Subcutaneous adipose tissue (tissue), 4 donors: ENCODE results near the gene RNF149. TPM values are rescaled to one million over a fixed set of nuclear protein-coding genes. Genes with fewer than 3 reads are reported as not detected.

Source experiments
- total RNA-seq, 4 donors: library from RNA; depleted of rRNA; stranded (reverse); fragments of >200 nt; gene quantifications; one replicate each; pipeline ENCODE4 v1.1.0, GENCODE V29; 2016
- TF ChIP-seq, protein P1 (sequence below): fragments of 450-650 bp; IDR thresholded peaks from one replicate; pipeline ENCODE4 v1.5.1; 2016; ENCODE audit warnings: low read depth, mild to moderate bottlenecking, control low read depth, antibody characterized with exemption, moderate library complexity

Gene RNF149
- total RNA-seq, 4 donors from 2014 or later = 68.2 to 157 (median 84.5) TPM

GRCh38 chr2:101351207-101351606, 42.7 kb upstream of the RNF149 start:
- TF ChIP-seq, protein P1, sequence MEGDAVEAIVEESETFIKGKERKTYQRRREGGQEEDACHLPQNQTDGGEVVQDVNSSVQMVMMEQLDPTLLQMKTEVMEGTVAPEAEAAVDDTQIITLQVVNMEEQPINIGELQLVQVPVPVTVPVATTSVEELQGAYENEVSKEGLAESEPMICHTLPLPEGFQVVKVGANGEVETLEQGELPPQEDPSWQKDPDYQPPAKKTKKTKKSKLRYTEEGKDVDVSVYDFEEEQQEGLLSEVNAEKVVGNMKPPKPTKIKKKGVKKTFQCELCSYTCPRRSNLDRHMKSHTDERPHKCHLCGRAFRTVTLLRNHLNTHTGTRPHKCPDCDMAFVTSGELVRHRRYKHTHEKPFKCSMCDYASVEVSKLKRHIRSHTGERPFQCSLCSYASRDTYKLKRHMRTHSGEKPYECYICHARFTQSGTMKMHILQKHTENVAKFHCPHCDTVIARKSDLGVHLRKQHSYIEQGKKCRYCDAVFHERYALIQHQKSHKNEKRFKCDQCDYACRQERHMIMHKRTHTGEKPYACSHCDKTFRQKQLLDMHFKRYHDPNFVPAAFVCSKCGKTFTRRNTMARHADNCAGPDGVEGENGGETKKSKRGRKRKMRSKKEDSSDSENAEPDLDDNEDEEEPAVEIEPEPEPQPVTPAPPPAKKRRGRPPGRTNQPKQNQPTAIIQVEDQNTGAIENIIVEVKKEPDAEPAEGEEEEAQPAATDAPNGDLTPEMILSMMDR = no peak

DNA sequence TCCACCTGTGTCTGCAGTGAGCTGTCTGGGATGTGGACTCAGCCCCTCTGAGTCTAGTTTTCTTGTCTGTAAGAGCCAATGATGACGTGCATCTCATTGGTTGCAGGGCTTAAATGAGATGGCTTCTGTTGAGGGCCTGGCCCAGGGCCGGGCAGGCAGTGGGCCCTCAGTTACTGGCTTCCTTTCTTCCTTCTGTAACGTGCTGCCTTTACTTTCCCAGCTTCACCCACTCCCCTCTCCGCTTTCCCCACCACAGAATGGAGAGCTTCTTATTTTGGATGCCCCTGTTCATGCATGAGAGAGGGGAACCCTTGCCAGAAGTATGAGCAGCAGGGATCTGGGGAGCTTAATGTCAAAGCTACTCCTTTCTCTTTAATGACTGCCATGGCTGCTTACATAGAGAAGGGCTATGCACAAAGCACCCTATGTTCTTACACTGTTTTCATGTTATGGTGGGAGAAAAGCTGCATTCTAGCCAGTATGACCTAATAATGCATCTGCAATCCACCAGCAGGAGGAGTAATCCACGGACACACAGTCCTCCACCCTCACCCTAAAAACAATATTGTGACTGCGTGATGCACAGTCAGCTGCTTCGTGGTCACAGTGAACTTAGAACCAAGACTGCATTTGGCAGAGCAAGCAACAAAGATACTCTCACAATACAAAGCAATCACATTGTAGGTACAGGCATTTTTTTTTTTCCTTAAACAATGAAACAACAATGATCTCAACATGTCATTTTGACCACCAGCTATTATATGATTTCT, 41.6 kb upstream of the RNF149 start:
- TF ChIP-seq, protein P1 = no peak

DNA sequence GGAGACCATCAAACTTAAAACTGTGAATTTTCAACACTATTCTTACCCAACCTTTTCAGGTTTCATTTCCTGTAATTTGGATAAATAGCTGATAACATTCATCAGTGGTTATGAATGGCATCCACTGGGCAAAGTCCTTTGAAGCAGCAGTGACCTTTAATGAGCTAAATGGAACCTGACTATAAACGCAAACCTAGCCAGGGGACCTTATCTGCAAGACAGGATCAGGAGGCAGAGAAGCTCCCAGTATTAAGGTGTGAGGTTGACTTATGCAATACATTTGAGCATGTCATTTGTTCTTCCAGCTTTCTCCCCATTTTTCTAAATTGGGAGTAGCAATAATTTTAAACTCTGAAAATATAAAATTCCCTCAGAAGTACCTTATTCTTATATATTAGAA, 40.4 kb upstream of the RNF149 start:
- TF ChIP-seq, protein P1 = no peak

DNA sequence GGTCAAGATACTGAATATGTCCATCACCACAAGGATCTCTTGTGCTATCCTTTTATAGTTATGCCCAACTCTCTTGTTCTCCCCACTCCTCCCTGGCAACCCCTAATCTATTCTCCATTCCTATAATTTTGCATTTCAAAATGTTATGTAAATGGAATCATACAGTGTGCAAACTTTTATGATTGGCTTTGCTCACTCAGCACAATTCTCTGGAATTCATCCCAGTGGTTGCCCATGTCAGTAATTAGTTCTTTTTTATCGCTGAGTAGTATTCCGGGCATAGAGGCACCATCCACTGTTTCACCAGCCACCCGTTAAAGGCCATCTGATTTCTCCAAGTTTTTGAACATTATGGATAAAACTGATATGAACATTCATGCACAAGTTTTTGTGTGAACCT, 38.4 kb upstream of the RNF149 start:
- TF ChIP-seq, protein P1 = no peak

DNA sequence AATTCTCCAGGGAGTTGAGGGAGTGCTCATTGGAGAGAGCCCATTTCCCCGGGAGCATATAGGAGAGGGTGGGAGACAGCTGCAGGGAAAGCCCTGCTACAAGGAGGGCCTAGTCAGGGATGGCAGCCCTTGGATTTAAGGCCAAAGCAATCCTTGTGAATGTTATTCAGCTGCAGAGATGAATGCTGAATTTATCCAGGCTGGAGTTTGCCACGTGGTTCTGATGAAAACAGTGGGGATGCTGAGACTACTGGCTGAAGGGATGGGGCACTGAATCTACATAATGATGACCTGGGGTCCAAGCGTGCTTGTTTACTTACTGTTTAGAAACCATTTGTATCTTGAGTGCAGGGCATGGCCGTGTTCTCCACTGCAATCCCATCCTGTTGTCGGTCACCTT, 35.6 kb upstream of the RNF149 start:
- TF ChIP-seq, protein P1 = no peak

DNA sequence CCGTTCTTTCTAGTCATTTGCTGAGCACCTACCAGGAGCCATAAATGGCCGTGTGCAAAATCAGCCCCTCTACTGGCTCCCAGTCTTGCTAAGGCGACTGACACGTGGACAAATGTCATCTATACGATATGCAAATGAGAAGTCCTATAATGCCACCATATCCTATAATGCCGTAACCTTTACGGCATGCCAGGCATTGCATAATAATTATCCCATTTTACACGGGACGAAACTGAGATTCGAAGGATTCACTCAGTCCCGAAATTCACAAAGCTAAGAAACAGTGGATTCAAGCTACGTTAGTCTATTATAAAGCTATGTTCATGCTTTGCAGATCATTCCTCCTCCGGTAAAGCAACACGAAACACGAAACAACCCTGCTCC, 34.1 kb upstream of the RNF149 start:
- TF ChIP-seq, protein P1 = no peak

DNA sequence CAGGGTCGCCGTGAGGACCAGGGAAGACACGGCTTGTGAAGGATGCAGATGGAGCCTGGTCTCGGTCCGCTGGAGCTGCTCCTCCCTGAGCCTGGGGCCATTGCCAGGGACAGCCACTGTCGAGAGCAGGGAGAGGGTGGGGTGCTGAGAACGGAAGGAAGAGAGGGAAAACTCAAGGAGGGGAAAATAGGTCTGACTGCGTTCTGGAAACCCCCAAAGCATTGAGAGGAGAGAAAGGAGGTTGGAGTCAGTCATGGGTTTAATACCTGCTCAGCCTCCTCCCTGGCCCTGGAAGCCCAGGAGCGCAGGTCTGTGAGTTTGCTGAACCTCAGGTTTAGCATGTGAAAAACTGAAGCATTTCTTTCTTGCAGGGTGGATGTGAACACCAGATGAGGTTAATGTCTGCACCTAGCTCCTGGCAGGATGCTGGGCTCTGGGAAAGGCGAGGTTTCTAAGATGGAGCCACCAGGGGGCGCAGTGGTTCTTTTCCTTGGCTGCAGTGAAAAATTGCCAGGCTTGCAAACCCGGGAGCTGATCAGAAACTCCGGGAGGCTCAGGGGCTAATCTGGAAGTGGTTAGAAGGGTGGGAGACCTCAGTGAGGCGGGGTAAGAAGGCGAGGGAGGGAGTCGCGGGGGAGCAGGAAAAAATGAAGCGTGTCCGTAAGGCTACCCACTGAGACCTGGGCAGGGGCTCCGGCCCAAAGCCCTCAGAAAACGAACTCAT, 33.6 kb upstream of the RNF149 start:
- TF ChIP-seq, protein P1 = no peak
